Vagina (tissue), 2 donors: Measurements from ENCODE around the gene SYNCRIP. TPM values are rescaled to one million over a fixed set of nuclear protein-coding genes. Genes with fewer than 3 reads are reported as not detected.
"Not testable (repeated sequence)": the region's sequence is repeated elsewhere in the genome, so short reads cannot be mapped to it uniquely, and the experiment has no call there.

ENCODE experiments used
- DNase-seq, 2 donors: peaks; one replicate each; pipeline ENCODE4 v3.0.0-alpha.2; 2017; ENCODE audit errors: extremely low spot score in 2 of 2
- H3K27ac ChIP-seq: fragments of 200-600 bp; sonication (generic); one replicate; pipeline ENCODE4 v1.5.1; 2019
- H3K27me3 ChIP-seq: fragments of 200-600 bp; sonication (generic); one replicate; pipeline ENCODE4 v1.5.1; 2019
- H3K36me3 ChIP-seq, 2 donors: fragments of 200-600 bp; sonication (generic); one replicate each; pipeline ENCODE4 v1.5.1; 2017 to 2019
- H3K4me1 ChIP-seq: fragments of 200-600 bp; sonication (generic); one replicate; pipeline ENCODE4 v1.5.1; 2019
- H3K4me3 ChIP-seq, 2 donors: fragments of 200-600 bp; sonication (generic); 1 replicate in 1 of 2; 2 replicates in 1 of 2; pipeline ENCODE4 v1.5.1; 2016 to 2019
- H3K9me3 ChIP-seq: fragments of 200-600 bp; sonication (generic); one replicate; pipeline ENCODE4 v1.5.1; 2019
- POLR2A ChIP-seq, 2 donors: fragments of 450-650 bp; IDR thresholded peaks; one replicate each; pipeline ENCODE4 v1.6.1; 2017; ENCODE audit warnings: antibody characterized with exemption in 2 of 2, mild to moderate bottlenecking in 2 of 2, moderate library complexity in 2 of 2
- POLR2AphosphoS5 ChIP-seq, 2 donors: sonication (generic); formaldehyde crosslinking; IDR thresholded peaks; one replicate each; pipeline ENCODE4 v1.9.0; 2017; ENCODE audit warnings: antibody characterized with exemption in 2 of 2, mild to moderate bottlenecking in 2 of 2, low read depth in 1 of 2; ENCODE audit not compliant: insufficient read depth in 1 of 2
- intact Hi-C: fragments of 100-400 bp; cut with DNase I; formaldehyde crosslinking; loops from one replicate; pipeline ENCODE4 v1.15.1; 2023
- total RNA-seq: library from RNA; depleted of rRNA; stranded (reverse); fragments of >200 nt; gene quantifications from one replicate; pipeline ENCODE4 v1.2.3, GENCODE V29; 2016
- TF ChIP-seq, protein P1 (sequence below), 3 experiments: fragments of 450-650 bp in 2 of 3; fragments of 200-600 bp in 1 of 3; sonication (generic) in 1 of 3; IDR thresholded peaks; one replicate each; pipeline ENCODE4 v1.5.1; 2017 to 2019; ENCODE audit warnings: antibody characterized with exemption in 3 of 3, mild to moderate bottlenecking in 2 of 3, moderate library complexity in 2 of 3

The SYNCRIP gene
- total RNA-seq, 1 donor from 2014 or later: 60.9 TPM

DNA sequence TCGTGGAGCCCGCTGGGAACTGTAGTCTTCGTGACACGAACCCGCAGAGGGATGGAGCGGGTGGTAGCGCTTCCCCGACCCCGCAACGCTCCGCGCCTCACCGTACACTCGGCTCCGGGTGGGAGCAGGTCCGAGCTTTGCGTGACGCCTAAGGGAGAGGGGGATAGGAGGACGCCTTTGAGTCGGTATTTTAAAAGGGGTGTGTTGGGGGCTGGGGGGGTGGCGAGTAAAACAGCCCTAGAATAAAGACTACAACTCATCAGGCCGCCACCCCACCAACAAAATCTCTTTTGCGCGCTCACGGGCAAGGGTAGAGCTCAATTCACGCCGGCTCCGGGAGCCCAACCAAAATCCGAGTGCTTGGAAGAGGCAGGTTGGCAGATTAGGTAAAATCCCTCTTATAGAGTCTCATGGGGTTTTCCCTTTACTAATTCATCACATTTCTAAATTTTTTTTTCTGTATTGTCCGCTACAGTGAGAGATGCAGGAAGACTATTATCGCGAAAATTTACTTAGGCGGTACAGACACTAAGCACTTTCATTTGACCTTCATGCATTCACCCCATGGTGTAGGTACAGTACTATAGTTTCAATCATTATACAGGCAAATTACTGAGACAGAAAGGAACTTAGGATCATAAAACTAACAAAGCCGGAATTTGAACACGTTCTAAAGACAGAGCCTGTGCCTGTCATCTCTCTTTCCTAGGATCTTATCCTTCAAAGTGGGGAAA, 48.3 kb downstream of the SYNCRIP start:
- no peak for DNase-seq
- TF ChIP-seq POLR2AphosphoS5 (IDR thresholded peaks at IDR 0.05; ENCODE audit: insufficient read depth in 1 of 2, low read depth in 1 of 2) (peak in 1 of 2 donors; percentile 71), POLR2A (IDR thresholded peaks at IDR 0.05) (no peak)
- intact Hi-C loops: loop anchor here (2.0 kb wide), 1 partner anchor 48 kb away; the partner anchor contains the start of gene SYNCRIP
- peak overlapping the region; percentile 89 to 93 for H3K4me3 ChIP-seq
- no peaks in the 10 kb centered on the region for H3K36me3 ChIP-seq
- no peaks in the 10 kb centered on the region for H3K9me3 ChIP-seq
- H3K27me3 ChIP-seq: no peaks in the 10 kb centered on the region
- H3K4me1 ChIP-seq: peaks cover 19% of the 10 kb centered on the region
- H3K27ac ChIP-seq: peak overlapping the region; percentile 94

DNA sequence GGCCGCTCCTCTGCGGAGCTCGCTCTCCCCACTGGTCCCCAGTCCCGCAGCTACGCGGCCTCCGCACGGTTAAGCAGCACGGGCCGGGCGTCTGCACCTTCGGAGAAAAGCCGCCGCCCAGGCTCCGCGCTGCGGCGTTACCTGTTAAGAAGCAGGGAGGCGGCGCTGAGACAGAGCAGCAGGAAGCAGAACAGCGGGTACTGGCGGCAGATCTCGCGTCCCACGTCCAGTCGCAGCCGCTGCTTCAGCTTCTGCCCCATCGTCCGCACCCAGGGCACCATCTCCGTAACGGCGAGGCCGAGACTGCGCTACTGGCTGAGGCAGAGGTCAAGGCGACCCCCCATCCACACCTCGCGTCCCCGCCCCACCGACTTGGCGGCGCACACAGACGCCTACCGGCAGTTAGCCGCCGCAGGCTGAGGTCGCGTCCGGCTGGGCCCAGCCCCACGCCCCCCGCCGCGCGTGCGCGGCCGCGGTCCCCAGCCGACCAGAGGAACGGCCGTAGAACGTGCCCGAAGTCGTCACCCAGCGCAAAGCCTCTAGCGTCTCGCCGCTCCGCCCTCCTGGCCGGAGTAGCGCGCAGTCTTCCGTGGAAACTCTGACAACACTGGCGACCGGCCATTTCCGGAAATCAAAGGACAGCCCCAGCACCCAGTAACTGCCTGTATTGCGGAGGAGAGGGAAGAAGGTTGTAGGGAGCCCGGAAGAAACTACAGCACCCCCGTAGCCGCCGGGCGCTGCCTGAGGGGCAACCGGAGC, 49.1 kb downstream of the SYNCRIP start, which contains the start of gene SNX14:
TSS of gene SNX14 (minus strand) at position 421 of the 759 bp plus-strand sequence. CDS start at position 281, 140 bp downstream.
- Histone ChIP-seq H3K27me3 (no peaks in the 10 kb centered on the region), H3K27ac (peak within 1 kb of the TSS; percentile 94), H3K36me3 (no peaks in the 10 kb centered on the region), H3K4me3 (peak within 1 kb of the TSS; percentile 89 to 93), H3K4me1 (peaks cover 19% of the 10 kb centered on the region), H3K9me3 (no peaks in the 10 kb centered on the region)
- peak in 1 of 2 donors; percentile 96 for DNase-seq
- TF ChIP-seq POLR2A (IDR thresholded peaks at IDR 0.05): peak in 1 of 2 donors; percentile 75
- peak; percentile 63 to 89 for TF ChIP-seq POLR2AphosphoS5 (IDR thresholded peaks at IDR 0.05; ENCODE audit: insufficient read depth in 1 of 2, low read depth in 1 of 2)
- TF ChIP-seq, protein P1, sequence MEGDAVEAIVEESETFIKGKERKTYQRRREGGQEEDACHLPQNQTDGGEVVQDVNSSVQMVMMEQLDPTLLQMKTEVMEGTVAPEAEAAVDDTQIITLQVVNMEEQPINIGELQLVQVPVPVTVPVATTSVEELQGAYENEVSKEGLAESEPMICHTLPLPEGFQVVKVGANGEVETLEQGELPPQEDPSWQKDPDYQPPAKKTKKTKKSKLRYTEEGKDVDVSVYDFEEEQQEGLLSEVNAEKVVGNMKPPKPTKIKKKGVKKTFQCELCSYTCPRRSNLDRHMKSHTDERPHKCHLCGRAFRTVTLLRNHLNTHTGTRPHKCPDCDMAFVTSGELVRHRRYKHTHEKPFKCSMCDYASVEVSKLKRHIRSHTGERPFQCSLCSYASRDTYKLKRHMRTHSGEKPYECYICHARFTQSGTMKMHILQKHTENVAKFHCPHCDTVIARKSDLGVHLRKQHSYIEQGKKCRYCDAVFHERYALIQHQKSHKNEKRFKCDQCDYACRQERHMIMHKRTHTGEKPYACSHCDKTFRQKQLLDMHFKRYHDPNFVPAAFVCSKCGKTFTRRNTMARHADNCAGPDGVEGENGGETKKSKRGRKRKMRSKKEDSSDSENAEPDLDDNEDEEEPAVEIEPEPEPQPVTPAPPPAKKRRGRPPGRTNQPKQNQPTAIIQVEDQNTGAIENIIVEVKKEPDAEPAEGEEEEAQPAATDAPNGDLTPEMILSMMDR (IDR thresholded peaks at IDR 0.05): no peak
- intact Hi-C loops: loop anchor here (2.0 kb wide), 1 partner anchor 49 kb away; the partner anchor contains the start of gene SYNCRIP

DNA sequence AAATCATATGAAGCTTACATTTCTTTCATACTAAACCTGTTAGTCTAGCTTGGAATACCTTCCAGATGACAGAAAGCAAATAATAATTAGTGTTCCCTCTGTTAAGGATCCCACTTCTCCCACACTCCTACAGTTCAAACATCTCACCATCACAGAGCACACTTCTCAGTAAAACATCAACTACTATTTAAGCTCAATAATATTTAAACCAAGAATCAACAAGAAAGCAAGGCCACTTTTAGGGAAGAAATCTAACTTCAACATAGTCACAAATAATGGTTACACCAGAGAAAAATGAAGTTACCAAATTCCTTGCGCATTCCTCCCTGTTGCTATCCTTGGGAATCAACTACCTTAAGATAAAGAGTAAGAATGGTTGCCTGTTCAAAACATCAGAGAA, 50.7 kb downstream of the SYNCRIP start:
- Histone ChIP-seq H3K36me3 (no peaks in the 10 kb centered on the region), H3K27ac (no peak overlapping the region), H3K27me3 (no peaks in the 10 kb centered on the region), H3K4me3 (no peak overlapping the region), H3K9me3 (no peaks in the 10 kb centered on the region), H3K4me1 (peaks cover 19% of the 10 kb centered on the region)
- no peak for DNase-seq
- intact Hi-C loops: no loop called here
- TF ChIP-seq, protein P1 (IDR thresholded peaks at IDR 0.05): no peak
- no peak for TF ChIP-seq POLR2AphosphoS5 (IDR thresholded peaks at IDR 0.05; ENCODE audit: insufficient read depth in 1 of 2, low read depth in 1 of 2)
- no peak for TF ChIP-seq POLR2A (IDR thresholded peaks at IDR 0.05)

DNA sequence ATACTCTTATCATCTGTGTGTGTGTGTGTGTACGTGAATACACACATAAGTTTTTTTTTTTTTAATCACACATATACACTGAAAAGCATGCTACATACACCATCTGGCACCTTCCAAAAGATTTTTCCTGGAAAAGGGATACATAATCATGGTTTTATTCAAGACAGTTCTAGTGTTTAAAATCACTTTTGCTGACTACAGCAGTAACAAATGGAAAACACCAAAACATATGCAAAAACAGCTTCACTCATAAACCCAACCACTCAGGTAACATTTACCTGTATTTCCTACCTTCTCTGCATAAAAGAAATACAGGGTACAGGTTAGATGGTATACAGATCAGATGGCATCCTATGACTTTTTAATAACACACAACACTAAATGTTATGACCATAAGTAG, 51.5 kb downstream of the SYNCRIP start:
- H3K27me3 ChIP-seq: no peaks in the 10 kb centered on the region
- no peaks in the 10 kb centered on the region for H3K9me3 ChIP-seq
- no peaks in the 10 kb centered on the region for H3K36me3 ChIP-seq
- no peak overlapping the region for H3K4me3 ChIP-seq
- TF ChIP-seq POLR2AphosphoS5 (IDR thresholded peaks at IDR 0.05; ENCODE audit: insufficient read depth in 1 of 2, low read depth in 1 of 2) (no peak), POLR2A (IDR thresholded peaks at IDR 0.05) (no peak)
- TF ChIP-seq, protein P1 (IDR thresholded peaks at IDR 0.05): no peak
- intact Hi-C loops: no loop called here
- H3K4me1 ChIP-seq: peaks cover 19% of the 10 kb centered on the region
- no peak overlapping the region for H3K27ac ChIP-seq
- no peak for DNase-seq

DNA sequence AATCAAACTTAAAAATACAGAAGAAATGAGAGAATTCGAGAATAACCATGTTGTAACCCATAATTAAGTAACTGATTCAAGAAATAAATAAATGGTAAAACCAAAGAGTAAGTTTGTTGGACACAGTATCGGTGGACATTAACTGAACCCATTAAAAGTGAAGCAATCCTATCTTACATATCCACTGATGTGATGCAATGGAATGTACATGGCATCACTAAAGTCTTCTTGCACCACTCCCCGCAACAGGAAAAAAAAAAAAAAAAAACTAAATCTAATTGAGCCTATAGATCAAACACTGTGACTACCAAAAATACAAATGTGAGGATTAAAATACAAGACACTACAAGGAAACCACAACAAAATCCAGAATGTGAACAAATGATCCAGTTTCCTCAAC, 56.9 kb downstream of the SYNCRIP start:
- intact Hi-C loops: no loop called here
- no peaks in the 10 kb centered on the region for H3K27me3 ChIP-seq
- no peak overlapping the region for H3K4me3 ChIP-seq
- no peak overlapping the region for H3K27ac ChIP-seq
- H3K9me3 ChIP-seq: no peaks in the 10 kb centered on the region
- no peaks in the 10 kb centered on the region for H3K36me3 ChIP-seq
- no peaks in the 10 kb centered on the region for H3K4me1 ChIP-seq
- TF ChIP-seq, protein P1 (IDR thresholded peaks at IDR 0.05): no peak
- no peak for TF ChIP-seq POLR2AphosphoS5 (IDR thresholded peaks at IDR 0.05; ENCODE audit: insufficient read depth in 1 of 2, low read depth in 1 of 2)
- TF ChIP-seq POLR2A (IDR thresholded peaks at IDR 0.05): no peak
- DNase-seq: no peak

DNA sequence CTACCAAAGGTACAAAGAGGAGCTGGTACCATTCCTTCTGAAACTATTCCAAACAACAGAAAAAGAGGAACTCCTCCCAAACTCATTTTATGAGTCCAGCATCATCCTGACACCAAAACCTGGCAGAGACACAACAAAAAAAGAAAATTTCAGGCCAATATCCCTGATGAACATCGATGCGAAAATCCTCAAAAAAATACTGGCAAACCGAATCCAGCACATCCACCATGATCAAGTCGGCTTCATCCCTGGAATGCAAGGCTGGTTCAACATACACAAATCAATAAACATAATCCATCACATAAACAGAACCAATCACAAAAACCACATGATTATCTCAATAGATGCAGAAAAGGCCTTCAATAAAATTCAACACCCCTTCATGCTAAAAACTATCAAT, 59.9 kb downstream of the SYNCRIP start:
- H3K4me1 ChIP-seq, H3K9me3 ChIP-seq, H3K27me3 ChIP-seq, H3K27ac ChIP-seq, intact Hi-C loops, H3K4me3 ChIP-seq, DNase-seq, H3K36me3 ChIP-seq: not testable (repeated sequence)
